GM06990 (cell line): Measurements from ENCODE around the gene PRDM5.

Source experiments
- DNase-seq: peaks from one replicate; pipeline ENCODE4 v3.0.0-alpha.2; 2011; ENCODE audit not compliant: insufficient read length; ENCODE audit errors: extremely low read depth
- H3K27me3 ChIP-seq: replicated peaks from 2 replicates; pipeline ENCODE4 v1.6.0; 2011; ENCODE audit warnings: low read length; ENCODE audit not compliant: control insufficient read depth, insufficient read depth
- H3K36me3 ChIP-seq: 2 replicates; pipeline ENCODE4 v1.5.1; 2011; ENCODE audit warnings: low read length; ENCODE audit not compliant: control insufficient read depth, insufficient read depth
- H3K4me3 ChIP-seq: replicated peaks from 2 replicates; pipeline ENCODE4 v1.5.1; 2011; ENCODE audit warnings: low read depth, mild to moderate bottlenecking, control low read depth, low read length
- CTCF ChIP-seq: IDR thresholded peaks from 2 replicates; pipeline ENCODE4 v1.5.1; 2011; ENCODE audit warnings: low read length, control low read depth, mild to moderate bottlenecking, inconsistent platforms; ENCODE audit not compliant: insufficient read depth, poor library complexity, severe bottlenecking

PRDM5 gene

GRCh38 chr4:120920666-120921065, 1.9 kb downstream of the PRDM5 start:
- H3K4me3 ChIP-seq = no peak overlapping the region
- TF ChIP-seq CTCF = no peak
- H3K27me3 ChIP-seq = no peaks in the 10 kb centered on the region; the same call in none of the 2 replicates
- H3K36me3 ChIP-seq = no peaks in the 10 kb centered on the region
- DNase-seq = no peak

- no peak for DNase-seq
- Histone ChIP-seq H3K27me3 (no peaks in the 10 kb centered on the region; the same call in none of the 2 replicates), H3K36me3 (no peaks in the 10 kb centered on the region), H3K4me3 (no peak overlapping the region)
- TF ChIP-seq CTCF = no peak
These were observed 3.2 kb downstream of the PRDM5 start for GRCh38 chr4:120919358-120919757.

- no peak for TF ChIP-seq CTCF
- Histone ChIP-seq H3K36me3 (no peaks in the 10 kb centered on the region), H3K4me3 (no peak overlapping the region), H3K27me3 (no peaks in the 10 kb centered on the region; the same call in none of the 2 replicates)
- no peak for DNase-seq
These were observed 3.7 kb downstream of the PRDM5 start for GRCh38 chr4:120918788-120919187.

- H3K4me3 ChIP-seq = no peak overlapping the region
- no peaks in the 10 kb centered on the region for H3K36me3 ChIP-seq
- no peaks in the 10 kb centered on the region; the same call in none of the 2 replicates for H3K27me3 ChIP-seq
- no peak for TF ChIP-seq CTCF
- DNase-seq = no peak
These were observed 4.4 kb downstream of the PRDM5 start for GRCh38 chr4:120918092-120918491.

GRCh38 chr4:120916937-120917336, 5.6 kb downstream of the PRDM5 start:
- no peaks in the 10 kb centered on the region for H3K36me3 ChIP-seq
- DNase-seq = no peak
- H3K4me3 ChIP-seq = no peak overlapping the region
- TF ChIP-seq CTCF = no peak
- H3K27me3 ChIP-seq = no peaks in the 10 kb centered on the region; the same call in 1 of the 2 replicates

GRCh38 chr4:120915336-120915735, 7.2 kb downstream of the PRDM5 start:
- Histone ChIP-seq H3K27me3 (no peaks in the 10 kb centered on the region; the same call in 1 of the 2 replicates), H3K4me3 (no peak overlapping the region), H3K36me3 (no peaks in the 10 kb centered on the region)
- TF ChIP-seq CTCF = no peak
- DNase-seq = no peak
